ENCODE data around the gene PAPPA2. TPM values are rescaled to one million over a fixed set of nuclear protein-coding genes. Genes with fewer than 3 reads are reported as not detected.
"Not testable (repeated sequence)": the region's sequence is repeated elsewhere in the genome, so short reads cannot be mapped to it uniquely, and the experiment has no call there.

The PAPPA2 gene
- total RNA-seq, 1 experiment from 2014 or later: not detected

DNA sequence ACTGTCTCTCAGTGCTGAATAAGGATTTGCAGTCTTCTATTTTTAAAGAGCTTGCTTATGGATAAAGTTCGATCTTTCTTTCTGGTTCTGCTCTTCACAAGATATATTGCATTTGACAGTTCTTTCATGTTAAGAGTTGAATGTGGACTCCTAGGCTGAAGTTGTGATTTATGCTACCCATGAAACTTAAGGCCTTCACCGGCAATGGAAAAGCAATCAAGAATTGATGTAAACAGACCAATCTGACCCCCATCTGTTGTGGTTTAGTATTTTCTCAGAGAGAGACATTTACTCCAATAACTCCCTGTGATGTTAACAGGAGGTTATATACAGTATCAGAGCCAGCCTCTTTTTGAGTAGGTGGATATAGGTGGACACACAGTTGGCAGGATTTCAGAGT, 165.8 kb downstream of the PAPPA2 start:
- no peaks in the 10 kb centered on the region for H3K27me3 ChIP-seq (ENCODE audit: low read length)
- H4K20me1 ChIP-seq (ENCODE audit: low read length): no peaks in the 10 kb centered on the region
- intact Hi-C loops (cut with micrococcal nuclease): no loop called here
- H3K36me3 ChIP-seq (ENCODE audit: low read depth, low read length): no peaks in the 10 kb centered on the region
- H3K4me2 ChIP-seq (ENCODE audit: low read length): no peak overlapping the region
- no peaks in the 10 kb centered on the region for H3K9me2 ChIP-seq (replicated peaks; ENCODE audit: low read length)
- BruUV-seq (replicated peaks): no TSS peak
- ChIA-PET CTCF (no interaction called here), POLR2A (ENCODE audit: unreplicated experiment) (no interaction called here)
- ATAC-seq (no peak), DNase-seq (no peak)
- H3K4me1 ChIP-seq (ENCODE audit: insufficient read depth, low read length): no peaks in the 10 kb centered on the region
- no peak overlapping the region for H3K4me3 ChIP-seq (ENCODE audit: low read length)
- H2AFZ ChIP-seq (ENCODE audit: low read length): no peak overlapping the region
- H3K27ac ChIP-seq (ENCODE audit: low read length): no peak overlapping the region
- H3K9ac ChIP-seq (ENCODE audit: low read length): no peak overlapping the region
- no peaks in the 10 kb centered on the region for H3K9me3 ChIP-seq (ENCODE audit: low read length)
- no peaks in the 10 kb centered on the region for H3K79me2 ChIP-seq (ENCODE audit: low read length)
- H3F3A ChIP-seq (ENCODE audit: low read length, unreplicated experiment): no peaks in the 10 kb centered on the region
- TF ChIP-seq EZH2 (IDR thresholded peaks at IDR 0.05; ENCODE audit: low read length, unreplicated experiment) (no peak), EZH2phosphoT487 (IDR thresholded peaks at IDR 0.05; ENCODE audit: borderline replicate concordance, low read length) (no peak)
- TF ChIP-seq, protein P1, sequence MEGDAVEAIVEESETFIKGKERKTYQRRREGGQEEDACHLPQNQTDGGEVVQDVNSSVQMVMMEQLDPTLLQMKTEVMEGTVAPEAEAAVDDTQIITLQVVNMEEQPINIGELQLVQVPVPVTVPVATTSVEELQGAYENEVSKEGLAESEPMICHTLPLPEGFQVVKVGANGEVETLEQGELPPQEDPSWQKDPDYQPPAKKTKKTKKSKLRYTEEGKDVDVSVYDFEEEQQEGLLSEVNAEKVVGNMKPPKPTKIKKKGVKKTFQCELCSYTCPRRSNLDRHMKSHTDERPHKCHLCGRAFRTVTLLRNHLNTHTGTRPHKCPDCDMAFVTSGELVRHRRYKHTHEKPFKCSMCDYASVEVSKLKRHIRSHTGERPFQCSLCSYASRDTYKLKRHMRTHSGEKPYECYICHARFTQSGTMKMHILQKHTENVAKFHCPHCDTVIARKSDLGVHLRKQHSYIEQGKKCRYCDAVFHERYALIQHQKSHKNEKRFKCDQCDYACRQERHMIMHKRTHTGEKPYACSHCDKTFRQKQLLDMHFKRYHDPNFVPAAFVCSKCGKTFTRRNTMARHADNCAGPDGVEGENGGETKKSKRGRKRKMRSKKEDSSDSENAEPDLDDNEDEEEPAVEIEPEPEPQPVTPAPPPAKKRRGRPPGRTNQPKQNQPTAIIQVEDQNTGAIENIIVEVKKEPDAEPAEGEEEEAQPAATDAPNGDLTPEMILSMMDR (conservative IDR thresholded peaks at IDR 0.05; ENCODE audit: low read depth, low read length): no peak

DNA sequence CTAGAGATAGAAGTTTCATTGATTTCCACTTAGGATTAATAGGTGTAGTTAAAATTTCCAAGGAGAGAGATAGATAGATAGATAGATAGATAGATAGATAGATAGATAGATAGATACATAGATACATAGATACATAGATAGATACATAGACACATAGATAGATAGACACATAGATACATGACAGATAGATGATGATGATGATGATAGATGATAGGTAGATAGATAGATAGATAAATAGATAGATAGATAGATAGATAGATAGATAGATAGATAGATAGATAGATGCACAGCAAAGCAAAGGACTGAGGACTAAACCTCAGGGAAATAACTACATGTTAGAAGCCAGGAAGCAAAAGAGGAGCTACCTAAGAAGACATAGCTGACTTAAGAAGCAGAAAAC, 171.8 kb downstream of the PAPPA2 start:
- H3K4me1 ChIP-seq (ENCODE audit: insufficient read depth, low read length); H3F3A ChIP-seq (ENCODE audit: low read length, unreplicated experiment); H3K4me2 ChIP-seq (ENCODE audit: low read length); CTCF ChIA-PET; ATAC-seq; H3K9me2 ChIP-seq (replicated peaks; ENCODE audit: low read length); H3K27me3 ChIP-seq (ENCODE audit: low read length); DNase-seq; H3K27ac ChIP-seq (ENCODE audit: low read length); intact Hi-C loops (cut with micrococcal nuclease); H3K4me3 ChIP-seq (ENCODE audit: low read length); H3K79me2 ChIP-seq (ENCODE audit: low read length); H3K9me3 ChIP-seq (ENCODE audit: low read length); H2AFZ ChIP-seq (ENCODE audit: low read length); POLR2A ChIA-PET (ENCODE audit: unreplicated experiment); H3K9ac ChIP-seq (ENCODE audit: low read length); H4K20me1 ChIP-seq (ENCODE audit: low read length); H3K36me3 ChIP-seq (ENCODE audit: low read depth, low read length); BruUV-seq (replicated peaks): not testable (repeated sequence)

DNA sequence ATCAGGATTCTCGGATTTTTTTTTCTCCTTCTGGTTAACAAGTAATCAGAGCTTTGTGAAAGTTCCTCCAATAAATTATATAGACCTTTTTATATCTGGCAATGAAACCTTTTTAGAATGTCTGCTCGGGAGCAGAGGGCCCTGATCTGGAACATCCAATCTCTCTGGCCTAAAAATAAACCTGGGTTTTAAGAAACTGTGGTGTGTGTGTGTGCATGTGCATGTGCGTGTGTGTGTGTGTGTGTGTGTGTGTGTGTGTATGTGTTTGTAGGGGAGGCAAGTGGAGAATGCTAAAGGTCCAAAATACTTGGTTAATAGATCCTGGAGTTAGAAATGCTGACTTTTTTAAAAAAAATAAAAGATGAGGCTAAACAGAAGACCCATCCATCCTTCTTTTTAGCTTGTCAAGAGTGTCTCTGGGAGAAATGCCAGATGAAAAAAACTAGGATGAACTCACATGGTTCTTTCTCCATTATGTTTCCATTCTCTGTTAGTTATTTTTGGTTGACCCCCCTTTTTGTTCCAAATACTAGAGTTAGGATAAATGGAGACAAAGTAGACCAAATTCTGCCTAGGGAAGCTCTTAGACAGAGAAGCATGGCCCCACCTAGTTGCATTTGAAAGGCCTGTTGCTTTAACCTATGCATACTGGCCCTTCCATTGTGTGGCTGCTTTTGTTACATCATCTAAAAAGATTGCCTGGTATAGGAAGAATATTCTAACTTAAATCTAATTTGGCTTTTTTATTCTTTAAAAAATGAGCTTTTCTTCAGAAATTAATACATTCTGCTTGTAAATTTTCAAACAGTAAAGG, 175.9 kb downstream of the PAPPA2 start:
- no peak overlapping the region for H3K27ac ChIP-seq (ENCODE audit: low read length)
- DNase-seq (no peak), ATAC-seq (no peak)
- TF ChIP-seq EZH2phosphoT487 (IDR thresholded peaks at IDR 0.05; ENCODE audit: borderline replicate concordance, low read length): no peak
- TF ChIP-seq, protein P1 (conservative IDR thresholded peaks at IDR 0.05; ENCODE audit: low read depth, low read length): no peak
- TF ChIP-seq EZH2 (IDR thresholded peaks at IDR 0.05; ENCODE audit: low read length, unreplicated experiment): no peak
- no peaks in the 10 kb centered on the region for H3K27me3 ChIP-seq (ENCODE audit: low read length)
- H3K36me3 ChIP-seq (ENCODE audit: low read depth, low read length): no peaks in the 10 kb centered on the region
- H3K9me2 ChIP-seq (replicated peaks; ENCODE audit: low read length): no peaks in the 10 kb centered on the region
- H3K4me3 ChIP-seq (ENCODE audit: low read length): no peak overlapping the region
- no peaks in the 10 kb centered on the region for H3F3A ChIP-seq (ENCODE audit: low read length, unreplicated experiment)
- POLR2A ChIA-PET (ENCODE audit: unreplicated experiment): no interaction called here
- no peaks in the 10 kb centered on the region for H3K9me3 ChIP-seq (ENCODE audit: low read length)
- CTCF ChIA-PET: no interaction called here
- H4K20me1 ChIP-seq (ENCODE audit: low read length): no peaks in the 10 kb centered on the region
- no peak overlapping the region for H3K9ac ChIP-seq (ENCODE audit: low read length)
- no peaks in the 10 kb centered on the region; the same call in 1 of the 2 replicates for H3K4me1 ChIP-seq (ENCODE audit: insufficient read depth, low read length)
- BruUV-seq (replicated peaks): no TSS peak
- intact Hi-C loops (cut with micrococcal nuclease): no loop called here
- no peak overlapping the region for H2AFZ ChIP-seq (ENCODE audit: low read length)
- H3K79me2 ChIP-seq (ENCODE audit: low read length): no peaks in the 10 kb centered on the region
- no peak overlapping the region for H3K4me2 ChIP-seq (ENCODE audit: low read length)
